Large intestine (tissue), 3 donors: ENCODE results near the gene EPN1. TPM values are rescaled to one million over a fixed set of nuclear protein-coding genes. Genes with fewer than 3 reads are reported as not detected.

Experiments
- DNase-seq, 2 donors: peaks; one replicate each; pipeline versions ENCODE4 v3.0.0 to v3.0.0-alpha.2; 2013
- H3K27ac ChIP-seq: one replicate; pipeline ENCODE4 v1.5.1; 2013; ENCODE audit warnings: low read length
- H3K27me3 ChIP-seq: 2 replicates; pipeline ENCODE4 v1.6.1; 2013; ENCODE audit warnings: low read length; ENCODE audit not compliant: control insufficient read depth, insufficient read depth
- H3K36me3 ChIP-seq: 2 replicates; pipeline ENCODE4 v1.6.1; 2013; ENCODE audit warnings: low read length; ENCODE audit not compliant: control insufficient read depth, insufficient read depth
- H3K4me1 ChIP-seq: one replicate; pipeline ENCODE4 v1.6.1; 2013; ENCODE audit warnings: low read length; ENCODE audit not compliant: control insufficient read depth, insufficient read depth
- H3K4me3 ChIP-seq: one replicate; pipeline ENCODE4 v1.5.1; 2013; ENCODE audit warnings: low read length
- H3K9me3 ChIP-seq: one replicate; pipeline ENCODE4 v1.6.1; 2013; ENCODE audit warnings: mild to moderate bottlenecking, low read depth, low read length, moderate library complexity; ENCODE audit not compliant: control insufficient read depth
- WGBS: methylation state at CpG from one replicate; pipeline ENCODE4 v1.1.5; 2013; ENCODE audit warnings: low lambda C conversion rate; ENCODE audit not compliant: insufficient coverage; 5-methylcytosine and 5-hydroxymethylcytosine counted together
- polyA plus RNA-seq: library from polyadenylated mRNA; unstranded; fragments of 120-200 nt; gene quantifications from one replicate; pipeline ENCODE4 v1.2.1, GENCODE V29; 2013

Gene EPN1
- polyA plus RNA-seq, 1 donor: 153 TPM

DNA sequence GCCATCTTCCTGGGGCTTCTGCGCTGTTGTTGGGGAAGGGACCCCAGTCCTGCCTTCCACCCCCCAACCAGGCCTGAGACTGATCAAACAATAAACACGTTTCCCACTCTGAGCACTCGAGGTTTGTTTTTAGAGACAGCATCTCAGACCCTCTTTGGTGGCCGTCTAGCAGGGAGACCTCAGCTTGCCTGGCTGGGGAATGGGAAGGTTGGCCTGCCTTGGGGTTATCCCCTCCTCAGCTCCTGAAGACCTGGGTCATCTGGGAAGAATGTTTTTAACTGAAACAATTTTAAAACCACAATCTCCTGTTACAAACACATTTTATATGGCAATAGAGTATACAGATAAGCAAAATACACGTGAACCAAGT is 29.5 kb upstream of the EPN1 start:
- H3K4me3 ChIP-seq: no peak overlapping the region
- WGBS: 80% methylated on average over 1 of the region's 5 CpGs
- peaks cover 19% of the 10 kb centered on the region for H3K4me1 ChIP-seq
- H3K27ac ChIP-seq: no peak overlapping the region
- peaks cover 12% of the 10 kb centered on the region for H3K36me3 ChIP-seq
- DNase-seq: no peak
- no peaks in the 10 kb centered on the region for H3K9me3 ChIP-seq
- H3K27me3 ChIP-seq: no peaks in the 10 kb centered on the region

DNA sequence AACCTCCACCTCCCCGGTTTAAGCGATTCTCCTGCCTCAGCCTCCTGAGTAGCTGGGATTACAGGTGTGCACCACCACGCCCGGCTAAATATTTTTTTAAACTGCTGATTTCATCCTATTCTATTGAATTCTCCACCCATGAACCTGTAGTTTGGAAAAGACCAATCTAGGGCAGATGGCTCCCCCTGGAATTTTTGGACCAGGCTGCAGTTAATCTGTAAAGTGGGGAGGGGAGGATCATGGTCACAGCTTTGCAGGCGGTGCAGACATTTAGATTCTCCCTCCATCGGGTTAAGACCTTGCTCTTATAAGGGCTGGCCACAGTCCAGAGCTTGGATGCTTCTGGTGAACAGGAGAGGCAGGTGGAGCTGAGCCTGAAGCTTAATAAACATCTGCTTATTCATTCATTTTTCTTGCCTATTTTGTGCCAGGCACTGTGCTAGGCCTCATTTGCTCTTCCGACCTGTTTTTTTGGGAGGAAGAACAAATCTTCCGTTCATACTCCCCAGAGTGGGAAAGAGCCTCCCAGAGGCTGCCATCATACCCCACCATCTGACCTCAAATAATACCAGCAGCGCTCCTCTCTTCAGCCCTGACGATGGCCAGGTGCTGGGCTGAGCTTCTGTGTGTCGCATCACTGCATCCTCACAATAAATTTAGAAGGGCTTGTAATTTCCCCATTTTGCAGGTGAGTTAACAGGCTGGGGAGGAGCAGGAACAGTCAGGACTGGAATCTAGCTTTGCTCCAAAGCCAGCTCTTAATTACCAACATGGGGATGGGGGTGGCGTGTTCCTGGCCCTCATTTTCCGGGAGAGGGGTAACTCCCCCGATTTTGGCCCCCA is 27.9 kb upstream of the EPN1 start:
- Histone ChIP-seq H3K27ac (no peak overlapping the region), H3K4me3 (peak overlapping the region; percentile 78), H3K36me3 (peaks cover 17% of the 10 kb centered on the region), H3K27me3 (no peaks in the 10 kb centered on the region), H3K9me3 (no peaks in the 10 kb centered on the region), H3K4me1 (peaks cover 18% of the 10 kb centered on the region)
- no peak for DNase-seq
- 80% methylated on average over 1 of the region's 14 CpGs for WGBS

- H3K36me3 ChIP-seq: peaks cover 22% of the 10 kb centered on the region
- DNase-seq: peak; percentile 58 to 89
- WGBS: no CpG with 5 or more reads among the region's 87 CpGs
- peaks cover 11% of the 10 kb centered on the region for H3K4me1 ChIP-seq
- no peaks in the 10 kb centered on the region for H3K9me3 ChIP-seq
- no peaks in the 10 kb centered on the region for H3K27me3 ChIP-seq
- H3K27ac ChIP-seq: peak within 1 kb of the TSS; percentile 30
- peak within 1 kb of the TSS; percentile 78 for H3K4me3 ChIP-seq
These were observed 27.1 kb upstream of the EPN1 start, which contains the start of gene CCDC106 for GRCh38 chr19:55647732-55648584. Gene CCDC106 (plus strand): TSS chr19:55648212. CDS start chr19:55649047, 835 bp downstream.

DNA sequence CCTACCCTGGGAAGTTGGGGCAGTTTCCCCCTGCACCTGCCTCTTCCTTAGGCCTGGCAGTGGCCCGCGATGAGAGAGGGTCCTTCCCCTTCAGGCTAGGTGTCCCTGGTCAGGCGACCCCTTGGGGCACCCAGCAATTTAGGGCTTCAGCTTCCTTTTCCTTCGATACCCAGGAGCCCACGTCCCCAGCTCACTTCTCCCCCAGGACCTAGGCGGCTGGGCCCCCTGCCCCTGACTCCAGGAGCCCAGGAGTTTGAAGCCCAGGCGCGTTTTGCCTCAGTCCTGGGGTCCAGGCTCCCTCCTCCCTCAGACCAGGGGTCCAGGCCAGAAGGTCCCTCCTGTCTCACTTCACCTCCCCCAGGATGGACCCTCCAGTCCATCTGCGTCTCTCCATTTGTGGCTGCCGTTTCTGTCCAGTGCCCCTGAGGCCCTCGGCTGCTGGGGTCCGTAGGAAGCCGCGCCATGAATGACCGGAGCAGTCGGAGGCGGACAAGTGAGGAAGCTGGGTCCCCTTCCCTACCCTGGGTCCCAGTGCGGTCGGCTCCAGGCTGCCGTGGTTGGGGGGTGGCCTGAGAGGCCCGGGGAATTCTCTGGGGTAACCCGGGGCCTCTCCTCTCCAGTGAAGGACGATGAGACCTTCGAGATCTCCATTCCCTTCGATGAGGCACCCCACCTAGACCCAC is 26.3 kb upstream of the EPN1 start:
- H3K4me3 ChIP-seq: peak overlapping the region; percentile 78
- peaks cover 22% of the 10 kb centered on the region for H3K36me3 ChIP-seq
- no peak for DNase-seq
- no CpG with 5 or more reads among the region's 25 CpGs for WGBS
- no peaks in the 10 kb centered on the region for H3K9me3 ChIP-seq
- peaks cover 8% of the 10 kb centered on the region for H3K4me1 ChIP-seq
- H3K27ac ChIP-seq: no peak overlapping the region
- no peaks in the 10 kb centered on the region for H3K27me3 ChIP-seq

- Histone ChIP-seq H3K4me3 (peak overlapping the region; percentile 78), H3K4me1 (peaks cover 7% of the 10 kb centered on the region)
- no CpG with 5 or more reads among the region's 17 CpGs for WGBS
These were observed 25.5 kb upstream of the EPN1 start for GRCh38 chr19:55649268-55650125.

DNA sequence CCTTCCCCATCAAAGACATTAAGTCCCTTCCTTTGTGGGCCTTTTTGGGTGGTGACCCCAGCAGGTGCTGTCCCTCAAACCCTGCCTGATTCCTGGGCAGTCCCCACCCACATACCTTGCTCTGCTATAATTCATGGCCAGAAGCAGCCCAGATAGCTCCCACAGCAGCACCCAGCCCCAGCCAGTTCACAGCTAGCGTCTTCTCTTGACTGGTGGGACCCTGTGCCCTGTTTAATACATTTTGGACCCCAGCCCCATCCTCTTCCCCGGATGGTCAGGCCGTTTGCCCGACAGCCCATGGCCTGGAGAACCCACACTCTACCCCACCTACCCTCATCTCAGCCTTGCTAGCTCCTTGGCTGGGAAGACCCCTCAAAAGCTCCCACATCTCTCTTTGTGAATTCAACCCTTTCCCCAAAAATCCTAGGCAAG is 24.9 kb upstream of the EPN1 start:
- no peaks in the 10 kb centered on the region for H3K27me3 ChIP-seq
- H3K36me3 ChIP-seq: peaks cover 14% of the 10 kb centered on the region
- DNase-seq: no peak
- no peak overlapping the region for H3K4me3 ChIP-seq
- WGBS: no CpG with 5 or more reads among the region's 4 CpGs
- H3K27ac ChIP-seq: no peak overlapping the region
- peaks cover 2% of the 10 kb centered on the region for H3K9me3 ChIP-seq
- peaks cover 4% of the 10 kb centered on the region for H3K4me1 ChIP-seq

More at GRCh38 chr19:55649268-55650125, 25.5 kb upstream of the EPN1 start:
- Histone ChIP-seq H3K27me3 (no peaks in the 10 kb centered on the region), H3K36me3 (peaks cover 21% of the 10 kb centered on the region), H3K9me3 (no peaks in the 10 kb centered on the region), H3K27ac (no peak overlapping the region)
- DNase-seq: no peak

DNA sequence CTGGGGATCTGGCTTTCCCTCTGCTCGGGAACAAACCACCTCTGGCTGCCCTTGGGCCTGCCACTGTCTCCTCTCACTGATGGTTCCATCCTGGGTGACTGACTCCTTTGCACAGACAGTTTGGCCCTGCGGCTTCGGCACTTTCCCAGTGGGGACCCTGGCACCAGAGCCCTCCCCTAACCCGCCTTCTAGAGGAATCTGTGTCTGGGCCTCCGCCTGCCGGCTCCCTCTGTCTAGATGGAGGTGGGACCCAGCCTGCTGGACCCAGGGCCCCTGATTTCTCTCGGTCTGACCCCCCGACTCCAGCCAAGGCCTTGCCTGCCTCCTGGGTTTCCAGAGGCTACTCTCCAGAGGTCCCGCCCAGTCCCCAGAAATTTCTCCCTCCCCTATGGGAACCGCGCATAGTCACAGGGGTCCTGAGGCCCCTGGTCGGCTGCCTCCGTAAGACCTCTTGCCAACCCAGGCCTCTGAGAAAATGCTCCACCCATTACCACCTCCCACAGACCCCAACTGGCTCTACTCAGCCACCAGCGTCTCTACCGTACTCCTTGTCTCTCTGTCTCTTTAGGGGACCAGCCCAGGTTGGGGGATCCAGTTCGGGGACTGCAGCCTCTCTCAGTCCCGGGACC is 24.3 kb upstream of the EPN1 start:
- no peak for DNase-seq
- Histone ChIP-seq H3K27me3 (no peaks in the 10 kb centered on the region), H3K9me3 (peaks cover 2% of the 10 kb centered on the region), H3K27ac (no peak overlapping the region), H3K36me3 (peaks cover 10% of the 10 kb centered on the region), H3K4me1 (peaks cover 4% of the 10 kb centered on the region), H3K4me3 (no peak overlapping the region)
- WGBS: no CpG with 5 or more reads among the region's 17 CpGs

- DNase-seq: no peak
- no peaks in the 10 kb centered on the region for H3K27me3 ChIP-seq
- peaks cover 2% of the 10 kb centered on the region for H3K9me3 ChIP-seq
- H3K4me3 ChIP-seq: no peak overlapping the region
- no CpG with 5 or more reads among the region's 18 CpGs for WGBS
- no peak overlapping the region for H3K27ac ChIP-seq
- peaks cover 10% of the 10 kb centered on the region for H3K36me3 ChIP-seq
- H3K4me1 ChIP-seq: peaks cover 4% of the 10 kb centered on the region
These were observed 23.8 kb upstream of the EPN1 start for GRCh38 chr19:55651236-55651635.

DNA sequence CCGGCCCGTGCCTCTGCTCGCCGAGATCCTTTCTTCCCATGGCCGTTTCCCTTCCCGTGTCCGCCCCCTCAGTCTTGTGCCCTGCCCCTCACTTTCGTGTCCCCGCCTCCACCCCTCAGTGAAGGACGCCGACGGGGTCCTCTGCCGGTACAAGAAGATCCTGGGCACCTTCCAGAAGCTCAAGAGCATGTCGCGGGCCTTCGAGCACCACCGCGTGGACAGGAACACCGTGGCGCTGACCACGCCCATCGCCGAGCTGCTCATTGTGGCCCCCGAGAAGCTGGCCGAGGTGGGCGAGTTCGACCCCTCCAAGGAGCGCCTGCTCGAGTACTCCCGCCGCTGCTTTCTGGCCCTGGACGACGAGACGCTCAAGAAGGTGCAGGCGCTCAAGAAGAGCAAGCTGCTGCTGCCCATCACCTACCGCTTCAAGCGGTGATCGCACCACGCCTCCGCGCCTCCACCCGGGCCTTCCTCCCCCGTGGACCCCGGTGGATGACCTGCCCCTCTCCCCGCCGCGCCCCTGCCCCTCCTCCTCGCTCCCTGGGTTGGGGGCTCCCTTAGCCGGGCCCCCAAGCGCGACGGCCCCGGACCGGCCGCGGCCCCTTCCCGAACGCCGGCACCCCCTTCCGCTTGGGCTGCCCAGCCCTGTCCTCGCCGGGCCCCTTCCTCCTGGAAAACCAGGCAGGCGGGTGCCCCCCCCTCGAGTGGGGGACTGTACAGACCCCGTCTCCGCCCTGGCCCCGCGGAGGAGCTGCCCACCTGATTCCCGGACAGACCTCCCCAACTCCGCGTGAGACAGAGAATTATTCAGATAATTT is 22.5 kb upstream of the EPN1 start:
- 70% methylated on average over 7 of the region's 71 CpGs for WGBS
- Histone ChIP-seq H3K9me3 (peaks cover 2% of the 10 kb centered on the region), H3K27me3 (no peaks in the 10 kb centered on the region), H3K4me3 (no peak overlapping the region), H3K4me1 (peaks cover 17% of the 10 kb centered on the region), H3K27ac (no peak overlapping the region), H3K36me3 (peaks cover 10% of the 10 kb centered on the region)
- no peak for DNase-seq
